DND-41 (cell line): ENCODE data around the gene TRNP1.

ENCODE experiments used
- EZH2 ChIP-seq: IDR thresholded peaks from 3 replicates; pipeline ENCODE4 v1.6.1; 2012; ENCODE audit warnings: borderline replicate concordance, low read depth, mild to moderate bottlenecking, moderate library complexity, low read length, inconsistent platforms; ENCODE audit not compliant: severe bottlenecking
- TF ChIP-seq, protein P1 (sequence below): IDR thresholded peaks from 2 replicates; pipeline ENCODE4 v1.5.1; 2012; ENCODE audit warnings: borderline replicate concordance, low read length, moderate library complexity, mild to moderate bottlenecking; ENCODE audit not compliant: poor library complexity, severe bottlenecking; ENCODE audit errors: extremely low read depth

- TF ChIP-seq, protein P1, sequence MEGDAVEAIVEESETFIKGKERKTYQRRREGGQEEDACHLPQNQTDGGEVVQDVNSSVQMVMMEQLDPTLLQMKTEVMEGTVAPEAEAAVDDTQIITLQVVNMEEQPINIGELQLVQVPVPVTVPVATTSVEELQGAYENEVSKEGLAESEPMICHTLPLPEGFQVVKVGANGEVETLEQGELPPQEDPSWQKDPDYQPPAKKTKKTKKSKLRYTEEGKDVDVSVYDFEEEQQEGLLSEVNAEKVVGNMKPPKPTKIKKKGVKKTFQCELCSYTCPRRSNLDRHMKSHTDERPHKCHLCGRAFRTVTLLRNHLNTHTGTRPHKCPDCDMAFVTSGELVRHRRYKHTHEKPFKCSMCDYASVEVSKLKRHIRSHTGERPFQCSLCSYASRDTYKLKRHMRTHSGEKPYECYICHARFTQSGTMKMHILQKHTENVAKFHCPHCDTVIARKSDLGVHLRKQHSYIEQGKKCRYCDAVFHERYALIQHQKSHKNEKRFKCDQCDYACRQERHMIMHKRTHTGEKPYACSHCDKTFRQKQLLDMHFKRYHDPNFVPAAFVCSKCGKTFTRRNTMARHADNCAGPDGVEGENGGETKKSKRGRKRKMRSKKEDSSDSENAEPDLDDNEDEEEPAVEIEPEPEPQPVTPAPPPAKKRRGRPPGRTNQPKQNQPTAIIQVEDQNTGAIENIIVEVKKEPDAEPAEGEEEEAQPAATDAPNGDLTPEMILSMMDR = no peak
- no peak for TF ChIP-seq EZH2
These were observed 11.7 kb downstream of the TRNP1 start for GRCh38 chr1:27005166-27005530.
